H1 (cell line): ENCODE measurements around the gene MYO5B. TPM values are rescaled to one million over a fixed set of nuclear protein-coding genes. Genes with fewer than 3 reads are reported as not detected.

ENCODE experiments used
- CTCF ChIA-PET: fragments of 300-600 bp; sonication (Branson Sonifier 250); formaldehyde crosslinking; loops from one replicate; lab custom pipeline; 2021; ENCODE audit not compliant: partially characterized antibody; lab: Charles Lee
- POLR2A ChIA-PET: fragments of 300-600 bp; sonication (Branson Sonifier 250); formaldehyde crosslinking; loops from one replicate; lab custom pipeline; 2021; ENCODE audit warnings: inconsistent platforms; ENCODE audit not compliant: partially characterized antibody; lab: Charles Lee
- DNase-seq, 2 experiments: peaks; one replicate each; pipeline versions ENCODE4 v3.0.0 to v3.0.0-alpha.2; 2010 to 2022; ENCODE audit warnings: low spot score in 2 of 2, low read depth in 1 of 2, mixed read lengths in 1 of 2
- FAIRE-seq: peaks from 2 replicates; lab custom pipeline; 2011; peaks lifted over from hg19 to GRCh38; lab: Jason Lieb, UNC
- H2AFZ ChIP-seq: 2 replicates; pipeline ENCODE4 v1.8.1; 2012; ENCODE audit warnings: low read length, inconsistent platforms
- H2AK5ac ChIP-seq: 2 replicates; pipeline ENCODE4 v1.6.1; 2013; ENCODE audit warnings: low read depth, low read length
- H2BK120ac ChIP-seq: replicated peaks from 2 replicates; pipeline ENCODE3; 2013; ENCODE audit warnings: low read depth, low read length, inconsistent platforms
- H2BK12ac ChIP-seq: 2 replicates; pipeline ENCODE4 v1.6.1; 2013; ENCODE audit warnings: low read depth, low read length
- H2BK15ac ChIP-seq: 2 replicates; pipeline ENCODE4 v1.6.1; 2013; ENCODE audit warnings: low read length
- H2BK20ac ChIP-seq: 2 replicates; pipeline ENCODE4 v1.6.1; 2013; ENCODE audit warnings: low read length
- H2BK5ac ChIP-seq: 2 replicates; pipeline ENCODE4 v1.6.1; 2013; ENCODE audit warnings: low read depth, low read length
- H3K14ac ChIP-seq: 2 replicates; pipeline ENCODE4 v1.6.1; 2013; ENCODE audit warnings: inconsistent platforms; ENCODE audit not compliant: insufficient read length
- H3K18ac ChIP-seq: 2 replicates; pipeline ENCODE4 v1.6.1; 2013; ENCODE audit warnings: low read length; ENCODE audit errors: extremely low read depth
- H3K23ac ChIP-seq: 2 replicates; pipeline ENCODE4 v1.6.1; 2013; ENCODE audit warnings: inconsistent platforms; ENCODE audit not compliant: insufficient read length
- H3K23me2 ChIP-seq: 2 replicates; pipeline ENCODE4 v1.6.1; 2013; ENCODE audit warnings: low read depth, low read length
- H3K27ac ChIP-seq: 2 replicates; pipeline ENCODE4 v1.6.1; 2011; ENCODE audit warnings: low read depth, low read length, inconsistent platforms
- H3K27me3 ChIP-seq, 4 experiments: replicated peaks in 1 of 4; 1 replicate in 1 of 4; 2 replicates in 3 of 4; pipeline versions ENCODE4 v1.6.1 to v1.8.1; 2011 to 2013; ENCODE audit warnings: low read length in 3 of 4, mild to moderate bottlenecking in 3 of 4, inconsistent platforms in 2 of 4, mixed read lengths in 2 of 4, moderate library complexity in 1 of 4; ENCODE audit not compliant: control insufficient read depth in 3 of 4, insufficient read depth in 3 of 4; ENCODE audit errors: extremely low read depth in 1 of 4
- H3K36me3 ChIP-seq, 4 experiments: 2 replicates each; pipeline versions ENCODE4 v1.6.1 to v1.8.1; 2011 to 2013; ENCODE audit warnings: mild to moderate bottlenecking in 4 of 4, low read length in 3 of 4, moderate library complexity in 2 of 4, control low read depth in 1 of 4, inconsistent platforms in 1 of 4; ENCODE audit not compliant: insufficient read depth in 4 of 4, control insufficient read depth in 2 of 4
- H3K4ac ChIP-seq: replicated peaks from 2 replicates; pipeline ENCODE3; 2013; ENCODE audit warnings: low read length, low read depth, mixed read lengths, inconsistent platforms; ENCODE audit not compliant: insufficient read length
- H3K4me1 ChIP-seq, 4 experiments: replicated peaks in 1 of 4; 1 replicate in 1 of 4; 2 replicates in 3 of 4; pipeline versions ENCODE4 v1.6.1 to v1.8.1; 2011 to 2013; ENCODE audit warnings: low read length in 3 of 4, inconsistent platforms in 2 of 4, mixed read lengths in 1 of 4; ENCODE audit not compliant: insufficient read depth in 4 of 4, control insufficient read depth in 3 of 4
- H3K4me2 ChIP-seq, 2 experiments: 2 replicates each; pipeline versions ENCODE4 v1.6.1 to v1.8.1; 2011 to 2013; ENCODE audit warnings: low read depth in 2 of 2, low read length in 2 of 2, control low read depth in 1 of 2, inconsistent platforms in 1 of 2, mild to moderate bottlenecking in 1 of 2; ENCODE audit not compliant: insufficient read depth in 1 of 2
- H3K4me3 ChIP-seq, 4 experiments: fragments of 200-600, 300-600 bp in 1 of 4; sonication (generic), shearing (Covaris generic), sonication (Bioruptor Twin) in 1 of 4; 2 replicates each; pipeline versions ENCODE4 v1.5.1 to v1.8.1; 2011 to 2016; ENCODE audit warnings: low read length in 4 of 4, low read depth in 3 of 4, control low read depth in 2 of 4, inconsistent platforms in 2 of 4, mild to moderate bottlenecking in 2 of 4, mixed read lengths in 1 of 4, moderate library complexity in 1 of 4; ENCODE audit not compliant: insufficient read depth in 2 of 4; ENCODE audit errors: extremely low read depth in 1 of 4
- H3K56ac ChIP-seq: replicated peaks from 2 replicates; pipeline ENCODE3; 2013; ENCODE audit warnings: low read depth, mild to moderate bottlenecking, mixed read lengths, low read length, inconsistent platforms; ENCODE audit not compliant: insufficient read length
- H3K79me1 ChIP-seq: 2 replicates; pipeline ENCODE4 v1.6.1; 2013; ENCODE audit warnings: low read depth, low read length, control low read depth
- H3K79me2 ChIP-seq, 2 experiments: 2 replicates each; pipeline versions ENCODE4 v1.6.1 to v1.8.1; 2012 to 2013; ENCODE audit warnings: low read length in 2 of 2, mild to moderate bottlenecking in 2 of 2, inconsistent platforms in 1 of 2; ENCODE audit not compliant: insufficient read depth in 2 of 2, control insufficient read depth in 1 of 2
- H3K9ac ChIP-seq, 4 experiments: replicated peaks in 1 of 4; 1 replicate in 1 of 4; 2 replicates in 3 of 4; pipeline versions ENCODE4 v1.6.1 to v1.8.1; 2011 to 2013; ENCODE audit warnings: low read depth in 3 of 4, low read length in 3 of 4, control low read depth in 2 of 4, mild to moderate bottlenecking in 2 of 4, moderate library complexity in 2 of 4, inconsistent platforms in 1 of 4; ENCODE audit errors: extremely low read depth in 1 of 4
- H3K9me3 ChIP-seq, 2 experiments: 2 replicates each; pipeline versions ENCODE4 v1.6.1 to v1.8.1; 2012 to 2013; ENCODE audit warnings: mild to moderate bottlenecking in 2 of 2, moderate library complexity in 2 of 2, control low read depth in 1 of 2, inconsistent platforms in 1 of 2, low read depth in 1 of 2, low read length in 1 of 2, mixed read lengths in 1 of 2; ENCODE audit not compliant: insufficient read depth in 2 of 2
- H4K20me1 ChIP-seq, 2 experiments: replicated peaks in 1 of 2; 2 replicates each; pipeline versions ENCODE3 to v1.8.1; 2011 to 2013; ENCODE audit warnings: inconsistent platforms in 2 of 2, low read length in 2 of 2, mild to moderate bottlenecking in 1 of 2; ENCODE audit not compliant: insufficient read depth in 2 of 2, control insufficient read depth in 1 of 2
- H4K5ac ChIP-seq: 2 replicates; pipeline ENCODE4 v1.6.1; 2013; ENCODE audit warnings: low read length, low read depth, mixed read lengths, inconsistent platforms; ENCODE audit not compliant: insufficient read length
- H4K8ac ChIP-seq: 2 replicates; pipeline ENCODE4 v1.8.0; 2013; ENCODE audit warnings: mild to moderate bottlenecking, moderate library complexity, low read length, inconsistent platforms; ENCODE audit not compliant: insufficient read depth; ENCODE audit errors: extremely low read depth
- H4K91ac ChIP-seq: replicated peaks from 2 replicates; pipeline ENCODE3; 2013; ENCODE audit warnings: low read length, mixed read lengths, inconsistent platforms; ENCODE audit not compliant: insufficient read length
- ATF3 ChIP-seq: IDR thresholded peaks from 2 replicates; pipeline ENCODE4 v1.6.1; 2011; ENCODE audit warnings: low read depth, mild to moderate bottlenecking, low read length; ENCODE audit not compliant: insufficient read depth
- BCL11A ChIP-seq, 2 experiments: IDR thresholded peaks; one replicate each; pipeline ENCODE4 v1.6.1; 2011; ENCODE audit warnings: low read depth in 2 of 2, low read length in 2 of 2, mild to moderate bottlenecking in 2 of 2
- EZH2 ChIP-seq: fragments of 200-600 bp; sonication (generic); IDR thresholded peaks from 2 replicates; pipeline ENCODE4 v1.7.1; 2012; ENCODE audit warnings: low read depth, mild to moderate bottlenecking, moderate library complexity, low read length, inconsistent platforms; ENCODE audit not compliant: severe bottlenecking
- KDM5A ChIP-seq: fragments of 200-600 bp; IDR thresholded peaks from 2 replicates; pipeline ENCODE4 v1.7.1; 2012; ENCODE audit warnings: mild to moderate bottlenecking, low read length, inconsistent platforms, mixed read lengths
- MAFK ChIP-seq: IDR thresholded peaks from 2 replicates; pipeline ENCODE4 v1.6.1; 2012; ENCODE audit warnings: low read depth, mild to moderate bottlenecking, improper control_type of control experiment, low read length
- RXRA ChIP-seq: IDR thresholded peaks from 2 replicates; pipeline ENCODE4 v1.6.1; 2011; ENCODE audit warnings: low read depth, mild to moderate bottlenecking, low read length, moderate library complexity; ENCODE audit not compliant: insufficient read depth
- SP4 ChIP-seq: IDR thresholded peaks from 2 replicates; pipeline ENCODE4 v1.6.1; 2012; ENCODE audit warnings: low read length, inconsistent platforms
- WGBS, 2 experiments: shearing (Covaris generic) in 1 of 2; methylation state at CpG; one replicate each; pipeline versions ENCODE4 v1.1.6 to v1.1.7; 2013 to 2015; ENCODE audit warnings: low lambda C conversion rate in 2 of 2, mixed read lengths in 2 of 2, inconsistent platforms in 1 of 2, low coverage in 1 of 2, missing lambda C conversion rate in 1 of 2; ENCODE audit not compliant: insufficient replicate concordance in 2 of 2, insufficient coverage in 1 of 2, insufficient read length in 1 of 2; ENCODE audit errors: extremely low coverage in 1 of 2, missing lambda C conversion rate in 1 of 2; 5-methylcytosine and 5-hydroxymethylcytosine counted together
- polyA plus RNA-seq, 7 experiments: library from polyadenylated mRNA; depleted of rRNA in 3 of 7; stranded (reverse) in 5 of 7; unstranded in 2 of 7; fragments of >200 nt in 5 of 7; fragments of 200-250 nt in 2 of 7; gene quantifications; 1 replicate in 5 of 7; 2 replicates in 1 of 7; 4 replicates in 1 of 7; pipeline versions ENCODE4 v1.2.1 to v1.2.3, GENCODE V29; 2011 to 2013; ENCODE audit warnings: missing spikeins in 2 of 7, mixed read lengths in 2 of 7
- total RNA-seq: library from RNA; stranded (reverse); fragmentation: NEBNext Ultra II Directional; extraction: Animal tissue kit (Norgen Biotek cat#: 25700); gene quantifications from 2 replicates; pipeline ENCODE4 v1.2.1, GENCODE V29; 2021

Gene MYO5B
- total and polyA plus RNA-seq, 2 of the 8 experiments (the other 6 are each of a cell fraction or from before 2014, with no cell fraction given), result 6.4 to 7.7 TPM

DNA sequence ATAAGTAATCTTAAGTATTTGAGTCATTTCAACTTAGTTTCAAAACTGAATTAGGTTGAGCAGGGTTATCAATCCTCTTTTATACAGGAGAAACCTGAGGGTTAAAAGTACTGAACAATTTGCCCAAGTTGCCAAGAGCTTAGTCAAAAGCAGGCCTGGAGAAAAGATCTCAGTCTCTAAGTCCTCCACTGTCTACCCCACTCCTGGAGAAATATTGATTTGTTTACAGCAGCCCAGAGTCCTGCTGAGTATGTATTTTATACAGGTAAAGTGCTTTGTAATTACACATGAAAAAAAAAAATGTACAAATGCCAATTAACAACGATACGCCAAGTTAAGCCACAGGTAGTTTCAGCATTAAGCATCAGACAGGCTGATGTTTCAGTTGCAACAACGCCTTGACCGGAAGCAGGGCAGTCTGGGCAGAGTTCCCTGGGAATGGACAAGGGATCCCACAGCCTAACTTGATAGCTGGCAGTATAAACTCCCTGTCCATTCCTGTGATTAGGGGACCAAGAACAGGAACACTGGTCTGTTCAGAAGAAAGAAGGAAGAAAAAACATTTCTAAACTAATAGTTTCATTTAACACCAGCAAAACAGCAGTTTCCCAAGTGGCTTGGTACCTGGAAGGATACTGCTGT, 132.9 kb downstream of the MYO5B start:
- Histone ChIP-seq H2BK5ac (no peak overlapping the region), H3K36me3 (no peaks in the 10 kb centered on the region), H3K4me3 (no peak overlapping the region), H3K4me2 (no peak overlapping the region), H4K20me1 (no peaks in the 10 kb centered on the region), H4K8ac (no peak overlapping the region), H2BK120ac (no peak overlapping the region), H3K79me1 (no peaks in the 10 kb centered on the region), H3K9me3 (no peaks in the 10 kb centered on the region), H4K91ac (no peak overlapping the region), H4K5ac (no peak overlapping the region), H2AK5ac (no peak overlapping the region), H2BK12ac (no peak overlapping the region), H2BK15ac (no peak overlapping the region), H3K14ac (no peak overlapping the region), H3K27ac (no peak overlapping the region), H2AFZ (no peak overlapping the region), H3K4me1 (no peaks in the 10 kb centered on the region), H3K56ac (no peak overlapping the region), H3K27me3 (no peaks in the 10 kb centered on the region), H2BK20ac (no peak overlapping the region), H3K18ac (no peak overlapping the region), H3K79me2 (no peaks in the 10 kb centered on the region), H3K23ac (no peak overlapping the region), H3K23me2 (no peaks in the 10 kb centered on the region), H3K9ac (no peak overlapping the region), H3K4ac (no peak overlapping the region)
- FAIRE-seq (no peak), DNase-seq (no peak)
- CTCF ChIA-PET, result interaction anchor here (1.3 kb wide), 1 partner anchor 9 kb away, joined by 4 read pairs; no protein-coding TSS in a partner anchor
- WGBS, 2 experiments, result 96% methylated on average over 4 of the region's 4 CpGs; no CpG with 5 or more reads in 1 of the 2 experiments
- POLR2A ChIA-PET, result no interaction called here
- no peak for TF ChIP-seq RXRA
- TF ChIP-seq SP4, result no peak
- no peak for TF ChIP-seq ATF3
- no peak for TF ChIP-seq BCL11A (IDR thresholded peaks at IDR 0.05; ENCODE audit: low read depth in 2 of 2, low read length in 2 of 2)
- TF ChIP-seq EZH2, result no peak
- TF ChIP-seq KDM5A, result no peak
- TF ChIP-seq MAFK, result no peak
